ENCODE results near the gene ZEB2. TPM values are rescaled to one million over a fixed set of nuclear protein-coding genes. Genes with fewer than 3 reads are reported as not detected.

ZEB2 gene
- polyA plus RNA-seq, 1 donor from 2014 or later, result 2.2 TPM

- no peaks in the 10 kb centered on the region for H3K9me2 ChIP-seq (ENCODE audit: insufficient read depth, low read length)
- H3F3A ChIP-seq (ENCODE audit: insufficient read depth, low read length, poor library complexity, severe bottlenecking), result no peaks in the 10 kb centered on the region
- H3K36me3 ChIP-seq (ENCODE audit: insufficient read depth, low read length), result no peaks in the 10 kb centered on the region
- H3K9me3 ChIP-seq (ENCODE audit: low read length), result no peaks in the 10 kb centered on the region
- no peak overlapping the region for H3K4me2 ChIP-seq (ENCODE audit: low read length)
- TF ChIP-seq SMC3 (conservative IDR thresholded peaks at IDR 0.05; ENCODE audit: poor library complexity) (no peak), RAD21 (conservative IDR thresholded peaks at IDR 0.05) (no peak), TAF1 (IDR thresholded peaks at IDR 0.05; ENCODE audit: low read depth) (no peak), MXI1 (conservative IDR thresholded peaks at IDR 0.05; ENCODE audit: poor library complexity, severe bottlenecking) (no peak), POLR2AphosphoS5 (IDR thresholded peaks at IDR 0.05) (no peak), EZH2 (IDR thresholded peaks at IDR 0.05; ENCODE audit: borderline replicate concordance, insufficient read depth, low read length, poor library complexity, severe bottlenecking) (no peak), CTCF (IDR thresholded peaks at IDR 0.05; ENCODE audit: poor library complexity, severe bottlenecking) (no peak), REST (IDR thresholded peaks at IDR 0.05; ENCODE audit: borderline replicate concordance) (no peak), EP300 (conservative IDR thresholded peaks at IDR 0.05; ENCODE audit: poor library complexity, severe bottlenecking) (no peak)
- H3K27ac ChIP-seq (ENCODE audit: low read length), result no peak overlapping the region
- no peak overlapping the region for H2AFZ ChIP-seq (ENCODE audit: low read depth, low read length)
- H4K20me1 ChIP-seq (ENCODE audit: insufficient read depth), result no peaks in the 10 kb centered on the region
- no peaks in the 10 kb centered on the region for H3K79me2 ChIP-seq (replicated peaks; ENCODE audit: insufficient read depth, low read length)
- H3K4me3 ChIP-seq (ENCODE audit: low read length), result no peak overlapping the region
- H3K27me3 ChIP-seq (ENCODE audit: insufficient read depth, low read depth, low read length), result no peaks in the 10 kb centered on the region
- H3K9ac ChIP-seq (ENCODE audit: low read length), result no peak overlapping the region
These were observed 143.5 kb downstream of the ZEB2 start for GRCh38 chr2:144376460-144376859.

GRCh38 chr2:144374163-144374661, 145.7 kb downstream of the ZEB2 start:
- Histone ChIP-seq H3K4me2 (ENCODE audit: low read length) (no peak overlapping the region), H3F3A (ENCODE audit: insufficient read depth, low read length, poor library complexity, severe bottlenecking) (no peaks in the 10 kb centered on the region)

More at GRCh38 chr2:144374163-144374661, 145.7 kb downstream of the ZEB2 start:
- H3K9me3 ChIP-seq (ENCODE audit: low read length), result no peaks in the 10 kb centered on the region
- no peaks in the 10 kb centered on the region for H3K79me2 ChIP-seq (replicated peaks; ENCODE audit: insufficient read depth, low read length)
- H3K27me3 ChIP-seq (ENCODE audit: insufficient read depth, low read depth, low read length), result no peaks in the 10 kb centered on the region
- H2AFZ ChIP-seq (ENCODE audit: low read depth, low read length), result no peak overlapping the region
- no peaks in the 10 kb centered on the region for H3K36me3 ChIP-seq (ENCODE audit: insufficient read depth, low read length)
- H3K9ac ChIP-seq (ENCODE audit: low read length), result no peak overlapping the region
- H3K4me3 ChIP-seq (ENCODE audit: low read length), result no peak overlapping the region
- H3K27ac ChIP-seq (ENCODE audit: low read length), result no peak overlapping the region
- H3K9me2 ChIP-seq (ENCODE audit: insufficient read depth, low read length), result no peaks in the 10 kb centered on the region
- no peaks in the 10 kb centered on the region for H4K20me1 ChIP-seq (ENCODE audit: insufficient read depth)
- TF ChIP-seq SMC3 (conservative IDR thresholded peaks at IDR 0.05; ENCODE audit: poor library complexity) (no peak), MXI1 (conservative IDR thresholded peaks at IDR 0.05; ENCODE audit: poor library complexity, severe bottlenecking) (no peak), TAF1 (IDR thresholded peaks at IDR 0.05; ENCODE audit: low read depth) (no peak), REST (IDR thresholded peaks at IDR 0.05; ENCODE audit: borderline replicate concordance) (no peak), POLR2AphosphoS5 (IDR thresholded peaks at IDR 0.05) (no peak), CTCF (IDR thresholded peaks at IDR 0.05; ENCODE audit: poor library complexity, severe bottlenecking) (no peak), RAD21 (conservative IDR thresholded peaks at IDR 0.05) (no peak), EZH2 (IDR thresholded peaks at IDR 0.05; ENCODE audit: borderline replicate concordance, insufficient read depth, low read length, poor library complexity, severe bottlenecking) (no peak), EP300 (conservative IDR thresholded peaks at IDR 0.05; ENCODE audit: poor library complexity, severe bottlenecking) (no peak)
